HepG2 (cell line): Measurements from ENCODE around the gene SMARCB1. TPM values are rescaled to one million over a fixed set of nuclear protein-coding genes. Genes with fewer than 3 reads are reported as not detected.

Experiments used
- ARID3A ChIP-seq: IDR thresholded peaks from 2 replicates; pipeline ENCODE4 v1.6.1; 2012; ENCODE audit warnings: low read depth, low read length, improper control_type of control experiment
- GABPB1 ChIP-seq: IDR thresholded peaks from 2 replicates; pipeline ENCODE4 v1.6.1; 2016; ENCODE audit warnings: mild to moderate bottlenecking, missing genetic modification reagents, moderate library complexity, missing compliant biosample characterization
- HIVEP1 ChIP-seq: sonication (generic); formaldehyde crosslinking; IDR thresholded peaks from 2 replicates; pipeline ENCODE4 v1.4.0; 2020; ENCODE audit warnings: mild to moderate bottlenecking, missing genetic modification reagents
- HNF1A ChIP-seq, 2 experiments: sonication (generic) in 1 of 2; formaldehyde crosslinking in 1 of 2; IDR thresholded peaks; 2 replicates each; pipeline versions ENCODE4 v1.4.0 to v1.6.1; 2016 to 2020; ENCODE audit warnings: borderline replicate concordance in 1 of 2, low read depth in 1 of 2, mild to moderate bottlenecking in 1 of 2, missing genetic modification reagents in 1 of 2
- ISL2 ChIP-seq: sonication (generic); formaldehyde crosslinking; IDR thresholded peaks from 2 replicates; pipeline ENCODE4 v1.5.0; 2020; ENCODE audit warnings: missing genetic modification reagents
- MATR3 ChIP-seq: sonication (generic); formaldehyde crosslinking; IDR thresholded peaks from 2 replicates; pipeline ENCODE4 v1.4.0; 2020; ENCODE audit warnings: missing genetic modification reagents
- SALL1 ChIP-seq: sonication (generic); formaldehyde crosslinking; IDR thresholded peaks from 2 replicates; pipeline ENCODE4 v1.8.0; 2022; ENCODE audit warnings: mild to moderate bottlenecking, missing genetic modification reagents
- THAP11 ChIP-seq: IDR thresholded peaks from 2 replicates; pipeline ENCODE4 v1.6.1; 2016; ENCODE audit warnings: missing biosample characterization, missing genetic modification reagents
- ZNF160 ChIP-seq: sonication (generic); formaldehyde crosslinking; IDR thresholded peaks from 2 replicates; pipeline ENCODE4 v1.8.0; 2022; ENCODE audit warnings: mild to moderate bottlenecking, inconsistent platforms, missing genetic modification reagents
- ZNF224 ChIP-seq: sonication (generic); formaldehyde crosslinking; IDR thresholded peaks from 2 replicates; pipeline ENCODE4 v1.5.0; 2020; ENCODE audit warnings: mild to moderate bottlenecking, missing genetic modification reagents
- ZSCAN29 ChIP-seq: sonication (generic); formaldehyde crosslinking; conservative IDR thresholded peaks from 2 replicates; pipeline ENCODE4 v1.4.0; 2020; ENCODE audit warnings: mild to moderate bottlenecking, missing genetic modification reagents
- polyA plus RNA-seq, 8 experiments: library from polyadenylated mRNA; depleted of rRNA in 3 of 8; stranded (reverse) in 7 of 8; unstranded in 1 of 8; fragments of >200 nt; fragmentation: Illumina TruSeq in 4 of 8; extraction: Trizol in 4 of 8; gene quantifications; 2 replicates each; pipeline versions ENCODE4 v1.2.1 to v1.2.3, GENCODE V29; 2011 to 2016; ENCODE audit warnings: low read depth in 4 of 8, missing spikeins in 1 of 8, mixed read lengths in 1 of 8; ENCODE audit not compliant: insufficient read depth in 1 of 8
- total RNA-seq, 5 experiments: library from RNA; depleted of rRNA; stranded (reverse); fragments of >200 nt; fragmentation: Illumina TruSeq; extraction: Trizol; gene quantifications; 2 replicates each; pipeline ENCODE4 v1.2.3, GENCODE V29; 2016; ENCODE audit warnings: low read depth in 1 of 5
- TF ChIP-seq, protein P1 (sequence below): sonication (generic); formaldehyde crosslinking; IDR thresholded peaks from 2 replicates; pipeline ENCODE4 v1.5.1; 2020; ENCODE audit warnings: missing genetic modification reagents, mild to moderate bottlenecking, borderline replicate concordance
- TF ChIP-seq, protein P2 (sequence below): sonication (generic); formaldehyde crosslinking; IDR thresholded peaks from 2 replicates; pipeline ENCODE4 v1.5.0; 2020; ENCODE audit warnings: mild to moderate bottlenecking, missing genetic modification reagents
- TF ChIP-seq, protein P3 (sequence below): sonication (generic); formaldehyde crosslinking; IDR thresholded peaks from 2 replicates; pipeline ENCODE4 v1.4.0; 2020; ENCODE audit warnings: missing genetic modification reagents, mild to moderate bottlenecking, borderline replicate concordance

The SMARCB1 gene
- total and polyA plus RNA-seq, 2 of the 13 experiments (the other 11 are each of a cell fraction or from before 2014, with no cell fraction given), result 74.0 to 166 TPM

DNA sequence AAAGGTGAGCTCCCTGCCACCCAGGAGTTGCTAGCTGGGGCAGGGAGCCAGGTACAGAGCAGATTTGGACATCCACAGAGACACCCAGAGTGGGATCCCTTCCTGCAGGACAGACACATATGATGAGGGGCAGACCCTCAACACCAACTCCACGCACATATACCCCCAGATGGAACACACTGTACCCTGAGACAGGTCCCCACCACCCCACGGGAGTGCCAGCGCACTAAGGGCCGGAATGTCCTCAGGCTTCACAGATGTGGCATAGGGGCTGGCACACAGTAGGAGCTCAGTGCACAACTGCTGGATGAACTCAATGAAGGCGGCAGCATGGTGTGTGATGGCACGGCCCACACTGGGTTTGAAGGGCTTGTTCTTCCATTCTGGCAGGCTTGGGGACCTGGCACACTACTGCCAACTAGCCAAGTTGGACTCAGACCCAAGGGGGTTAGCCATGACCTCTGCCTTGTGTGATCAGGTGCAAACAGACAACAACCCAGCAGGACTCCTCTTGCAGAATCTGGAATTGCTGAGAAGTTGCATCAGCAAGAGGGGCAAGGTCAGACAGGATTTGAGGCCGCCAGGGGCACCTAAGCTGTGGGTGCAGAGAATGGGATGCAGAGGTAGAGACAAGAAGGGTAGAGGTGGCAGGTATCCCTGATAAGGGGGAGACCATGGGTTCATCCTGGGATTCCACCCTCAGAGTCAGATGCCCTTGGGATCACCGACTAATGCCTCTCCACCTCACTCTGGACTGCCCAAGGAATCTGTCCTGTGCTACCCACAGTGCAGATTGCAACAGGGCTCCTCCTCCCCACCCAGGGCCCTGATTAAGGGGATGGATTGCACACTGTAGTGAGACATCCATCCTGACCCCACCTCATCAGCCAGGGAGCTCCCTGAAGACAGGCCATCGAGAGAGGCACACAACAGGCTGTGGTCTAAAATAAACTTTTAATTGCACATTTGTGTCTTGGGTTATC, 21.6 kb upstream of the SMARCB1 start (continued):
- TF ChIP-seq, protein P1, sequence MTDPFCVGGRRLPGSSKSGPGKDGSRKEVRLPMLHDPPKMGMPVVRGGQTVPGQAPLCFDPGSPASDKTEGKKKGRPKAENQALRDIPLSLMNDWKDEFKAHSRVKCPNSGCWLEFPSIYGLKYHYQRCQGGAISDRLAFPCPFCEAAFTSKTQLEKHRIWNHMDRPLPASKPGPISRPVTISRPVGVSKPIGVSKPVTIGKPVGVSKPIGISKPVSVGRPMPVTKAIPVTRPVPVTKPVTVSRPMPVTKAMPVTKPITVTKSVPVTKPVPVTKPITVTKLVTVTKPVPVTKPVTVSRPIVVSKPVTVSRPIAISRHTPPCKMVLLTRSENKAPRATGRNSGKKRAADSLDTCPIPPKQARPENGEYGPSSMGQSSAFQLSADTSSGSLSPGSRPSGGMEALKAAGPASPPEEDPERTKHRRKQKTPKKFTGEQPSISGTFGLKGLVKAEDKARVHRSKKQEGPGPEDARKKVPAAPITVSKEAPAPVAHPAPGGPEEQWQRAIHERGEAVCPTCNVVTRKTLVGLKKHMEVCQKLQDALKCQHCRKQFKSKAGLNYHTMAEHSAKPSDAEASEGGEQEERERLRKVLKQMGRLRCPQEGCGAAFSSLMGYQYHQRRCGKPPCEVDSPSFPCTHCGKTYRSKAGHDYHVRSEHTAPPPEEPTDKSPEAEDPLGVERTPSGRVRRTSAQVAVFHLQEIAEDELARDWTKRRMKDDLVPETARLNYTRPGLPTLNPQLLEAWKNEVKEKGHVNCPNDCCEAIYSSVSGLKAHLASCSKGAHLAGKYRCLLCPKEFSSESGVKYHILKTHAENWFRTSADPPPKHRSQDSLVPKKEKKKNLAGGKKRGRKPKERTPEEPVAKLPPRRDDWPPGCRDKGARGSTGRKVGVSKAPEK (CRISPR knock-in tag), result no peak
- TF ChIP-seq ISL2, result no peak
- peak; percentile 71 for TF ChIP-seq THAP11
- TF ChIP-seq ZSCAN29 (CRISPR knock-in tag), result no peak
- TF ChIP-seq, protein P2, sequence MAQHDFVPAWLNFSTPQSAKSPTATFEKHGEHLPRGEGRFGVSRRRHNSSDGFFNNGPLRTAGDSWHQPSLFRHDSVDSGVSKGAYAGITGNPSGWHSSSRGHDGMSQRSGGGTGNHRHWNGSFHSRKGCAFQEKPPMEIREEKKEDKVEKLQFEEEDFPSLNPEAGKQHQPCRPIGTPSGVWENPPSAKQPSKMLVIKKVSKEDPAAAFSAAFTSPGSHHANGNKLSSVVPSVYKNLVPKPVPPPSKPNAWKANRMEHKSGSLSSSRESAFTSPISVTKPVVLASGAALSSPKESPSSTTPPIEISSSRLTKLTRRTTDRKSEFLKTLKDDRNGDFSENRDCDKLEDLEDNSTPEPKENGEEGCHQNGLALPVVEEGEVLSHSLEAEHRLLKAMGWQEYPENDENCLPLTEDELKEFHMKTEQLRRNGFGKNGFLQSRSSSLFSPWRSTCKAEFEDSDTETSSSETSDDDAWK, result no peak
- TF ChIP-seq ZNF224 (CRISPR knock-in tag), result 0 out of 2 replicates have a peak, but pooled peaks have one; percentile 60
- no peak for TF ChIP-seq ZNF160
- TF ChIP-seq, protein P3, sequence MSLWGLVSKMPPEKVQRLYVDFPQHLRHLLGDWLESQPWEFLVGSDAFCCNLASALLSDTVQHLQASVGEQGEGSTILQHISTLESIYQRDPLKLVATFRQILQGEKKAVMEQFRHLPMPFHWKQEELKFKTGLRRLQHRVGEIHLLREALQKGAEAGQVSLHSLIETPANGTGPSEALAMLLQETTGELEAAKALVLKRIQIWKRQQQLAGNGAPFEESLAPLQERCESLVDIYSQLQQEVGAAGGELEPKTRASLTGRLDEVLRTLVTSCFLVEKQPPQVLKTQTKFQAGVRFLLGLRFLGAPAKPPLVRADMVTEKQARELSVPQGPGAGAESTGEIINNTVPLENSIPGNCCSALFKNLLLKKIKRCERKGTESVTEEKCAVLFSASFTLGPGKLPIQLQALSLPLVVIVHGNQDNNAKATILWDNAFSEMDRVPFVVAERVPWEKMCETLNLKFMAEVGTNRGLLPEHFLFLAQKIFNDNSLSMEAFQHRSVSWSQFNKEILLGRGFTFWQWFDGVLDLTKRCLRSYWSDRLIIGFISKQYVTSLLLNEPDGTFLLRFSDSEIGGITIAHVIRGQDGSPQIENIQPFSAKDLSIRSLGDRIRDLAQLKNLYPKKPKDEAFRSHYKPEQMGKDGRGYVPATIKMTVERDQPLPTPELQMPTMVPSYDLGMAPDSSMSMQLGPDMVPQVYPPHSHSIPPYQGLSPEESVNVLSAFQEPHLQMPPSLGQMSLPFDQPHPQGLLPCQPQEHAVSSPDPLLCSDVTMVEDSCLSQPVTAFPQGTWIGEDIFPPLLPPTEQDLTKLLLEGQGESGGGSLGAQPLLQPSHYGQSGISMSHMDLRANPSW (CRISPR knock-in tag), result no peak
- no peak for TF ChIP-seq ARID3A
- TF ChIP-seq SALL1, result peak; percentile 69
- TF ChIP-seq GABPB1, result peak; percentile 51; the same call in 1 of the 2 replicates
- no peak for TF ChIP-seq HIVEP1 (CRISPR knock-in tag)
- no peak for TF ChIP-seq MATR3 (CRISPR knock-in tag)
- no peak for TF ChIP-seq HNF1A (IDR thresholded peaks at IDR 0.05; ENCODE audit: low read depth)
- TF ChIP-seq HNF1A (CRISPR knock-in tag; IDR thresholded peaks at IDR 0.05; ENCODE audit: borderline replicate concordance), result no peak
